ENCODE measurements around the gene NXPE3.

Gene NXPE3

GRCh38 chr3:101868534-101869464 lies 89.8 kb downstream of the NXPE3 start:
- Histone ChIP-seq H3K4me3 (no peak overlapping the region), H3K4me1 (peaks cover 0 to 60% (median 2%) of the 10 kb centered on the region in 10 experiments; a peak in 10 of 20 replicates), H3K36me3 (no peaks in the 10 kb centered on the region), H3K27ac (peak overlapping the region in 2 of 11 experiments; percentile 7 to 40; a peak in 2 of 22 replicates), H3K9ac (no peak overlapping the region), H3K27me3 (no peaks in the 10 kb centered on the region), H3K9me3 (replicated peaks in 1 of 11) (peaks cover 0 to 18% (median 0%) of the 10 kb centered on the region in 11 experiments; a peak in 2 of 22 replicates), H4K20me1 (peaks cover 0 to 1% (median 0%) of the 10 kb centered on the region in 11 experiments; a peak in 1 of 22 replicates), H3K4me2 (peak overlapping the region in 3 of 11 experiments; percentile 43 to 49 (median 46); a peak in 6 of 22 replicates)
- TF ChIP-seq Cebpa-rat (IDR thresholded peaks at IDR 0.05): no peak

- TF ChIP-seq Cebpa-rat (IDR thresholded peaks at IDR 0.05): no peak
- no peaks in the 10 kb centered on the region for H3K27me3 ChIP-seq
- no peak overlapping the region for H3K4me2 ChIP-seq
- no peak overlapping the region for H3K4me3 ChIP-seq
- peaks cover 0 to 73% (median 2%) of the 10 kb centered on the region in 10 experiments; a peak in 10 of 20 replicates for H3K4me1 ChIP-seq
- peaks cover 0 to 31% (median 0%) of the 10 kb centered on the region in 11 experiments; a peak in 3 of 22 replicates for H3K9me3 ChIP-seq (replicated peaks in 1 of 11)
- no peaks in the 10 kb centered on the region for H4K20me1 ChIP-seq
- no peak overlapping the region for H3K9ac ChIP-seq
- no peak overlapping the region for H3K27ac ChIP-seq
- no peaks in the 10 kb centered on the region for H3K36me3 ChIP-seq
Measured at GRCh38 chr3:101870138-101870537, 91.1 kb downstream of the NXPE3 start.

- Histone ChIP-seq H3K27me3 (no peaks in the 10 kb centered on the region), H3K4me2 (peak overlapping the region in 4 of 11 experiments; percentile 13 to 68 (median 32); a peak in 5 of 22 replicates), H3K36me3 (no peaks in the 10 kb centered on the region), H3K9me3 (replicated peaks in 1 of 11) (peaks cover 0 to 50% (median 0%) of the 10 kb centered on the region in 11 experiments; a peak in 4 of 22 replicates), H3K4me1 (peaks cover 0 to 88% (median 11%) of the 10 kb centered on the region in 10 experiments; a peak in 10 of 20 replicates), H4K20me1 (no peaks in the 10 kb centered on the region), H3K9ac (peak overlapping the region in 3 of 11 experiments; percentile 26 to 59 (median 57); a peak in 5 of 22 replicates), H3K27ac (peak overlapping the region in 5 of 11 experiments; percentile 53 to 83 (median 75); a peak in 9 of 22 replicates), H3K4me3 (no peak overlapping the region)
- no peak for TF ChIP-seq Cebpa-rat (IDR thresholded peaks at IDR 0.05)
Measured at GRCh38 chr3:101873619-101874018, 94.6 kb downstream of the NXPE3 start.

- Histone ChIP-seq H3K27me3 (no peaks in the 10 kb centered on the region), H3K27ac (peak overlapping the region in 4 of 11 experiments; percentile 37 to 83 (median 72); a peak in 8 of 22 replicates), H3K4me1 (peaks cover 6 to 98% (median 29%) of the 10 kb centered on the region in 10 experiments; a peak in 17 of 20 replicates), H3K9me3 (replicated peaks in 1 of 11) (peaks cover 0 to 55% (median 0%) of the 10 kb centered on the region in 11 experiments; a peak in 6 of 22 replicates), H3K9ac (peak overlapping the region in 2 of 11 experiments; percentile 0 to 3; a peak in 1 of 22 replicates), H3K4me3 (no peak overlapping the region), H4K20me1 (no peaks in the 10 kb centered on the region), H3K4me2 (peak overlapping the region in 5 of 11 experiments; percentile 31 to 80 (median 54); a peak in 10 of 22 replicates), H3K36me3 (no peaks in the 10 kb centered on the region)
- no peak for TF ChIP-seq Cebpa-rat (IDR thresholded peaks at IDR 0.05)
Measured at GRCh38 chr3:101876142-101876541, 97.1 kb downstream of the NXPE3 start.
